K562 (cell line): Measurements from ENCODE around the gene HK1.

Experiments used
- CTCF ChIP-seq, 3 experiments: IDR thresholded peaks in 2 of 3; conservative IDR thresholded peaks in 1 of 3; 2 replicates each; pipeline ENCODE4 v1.5.1; 2011 to 2012; ENCODE audit warnings: low read length in 3 of 3, mild to moderate bottlenecking in 3 of 3, control low read depth in 2 of 3, improper control_type of control experiment in 1 of 3, inconsistent platforms in 1 of 3, low read depth in 1 of 3, mixed read lengths in 1 of 3, moderate library complexity in 1 of 3; ENCODE audit not compliant: insufficient read depth in 2 of 3
- CUX1 ChIP-seq: fragments of 200-800 bp; sonication (Bioruptor generic); IDR thresholded peaks from 2 replicates; pipeline ENCODE4 v1.6.1; 2016; ENCODE audit warnings: missing genetic modification characterization, missing compliant biosample characterization
- EGR1 ChIP-seq: fragments of 450-650 bp; conservative IDR thresholded peaks from 2 replicates; pipeline ENCODE4 v1.6.1; 2017; ENCODE audit warnings: mild to moderate bottlenecking
- ETV5 ChIP-seq: sonication (generic); formaldehyde crosslinking; IDR thresholded peaks from 2 replicates; pipeline ENCODE4 v1.4.0; 2020; ENCODE audit warnings: low read depth, mild to moderate bottlenecking, missing genetic modification reagents
- EZH2 ChIP-seq: IDR thresholded peaks from 2 replicates; pipeline ENCODE4 v1.6.1; 2012; ENCODE audit warnings: low read depth, mild to moderate bottlenecking, inconsistent platforms, low read length, borderline replicate concordance
- KLF16 ChIP-seq: IDR thresholded peaks from 2 replicates; pipeline ENCODE4 v1.6.1; 2016; ENCODE audit warnings: antibody characterized with exemption
- SMAD2 ChIP-seq: fragments of 150-350 bp; IDR thresholded peaks from 2 replicates; pipeline ENCODE4 v1.6.1; 2014; ENCODE audit warnings: low read depth, mild to moderate bottlenecking, low read length
- VEZF1 ChIP-seq: fragments of 200-800 bp; sonication (Bioruptor generic); IDR thresholded peaks from 2 replicates; pipeline ENCODE4 v1.6.1; 2017; ENCODE audit warnings: missing genetic modification characterization, missing compliant biosample characterization
- ZBTB12 ChIP-seq: fragments of 250-450 bp; sonication (Bioruptor Pico); IDR thresholded peaks from 2 replicates; pipeline ENCODE4 v1.4.0; 2020
- ZNF263 ChIP-seq: sonication (generic); formaldehyde crosslinking; IDR thresholded peaks from 2 replicates; pipeline ENCODE4 v1.8.0; 2022; ENCODE audit warnings: mild to moderate bottlenecking, missing genetic modification reagents, borderline replicate concordance
- ZNF586 ChIP-seq: fragments of 450-650 bp; formaldehyde crosslinking; conservative IDR thresholded peaks from 2 replicates; pipeline ENCODE4 v1.4.0; 2020; ENCODE audit warnings: mild to moderate bottlenecking, moderate library complexity
- ZNF76 ChIP-seq: fragments of 250-450 bp; sonication (Bioruptor Pico); IDR thresholded peaks from 2 replicates; pipeline ENCODE4 v1.4.0; 2020; ENCODE audit warnings: mild to moderate bottlenecking, moderate library complexity, borderline replicate concordance

GRCh38 chr10:69418052-69418752, 139.9 kb downstream of the HK1 start:
- TF ChIP-seq ZNF586 (no peak), VEZF1 (no peak), ZBTB12 (CRISPR knock-in tag) (no peak), KLF16 (no peak), CUX1 (no peak), EZH2 (no peak), ETV5 (CRISPR knock-in tag) (no peak), EGR1 (no peak), CTCF (IDR thresholded peaks at IDR 0.05 in 2 of 3, conservative IDR thresholded peaks at IDR 0.05 in 1 of 3; ENCODE audit: insufficient read depth in 2 of 3, low read depth in 1 of 3, low read length in 3 of 3) (no peak), SMAD2 (no peak), ZNF76 (no peak), ZNF263 (CRISPR knock-in tag) (no peak)
